ENCODE measurements around the gene CELF1. TPM values are rescaled to one million over a fixed set of nuclear protein-coding genes. Genes with fewer than 3 reads are reported as not detected.

The CELF1 gene
- total and polyA plus RNA-seq, 2 of the 13 experiments (the other 11 are each of a cell fraction or from before 2014, with no cell fraction given): 69.0 to 80.1 TPM

GRCh38 chr11:47589977-47590861 lies 37.3 kb upstream of the CELF1 start:
- FAIRE-seq: no peak
- H3K9me3 ChIP-seq (ENCODE audit: low read length): no peaks in the 10 kb centered on the region
- TF ChIP-seq HOXA3 (CRISPR knock-in tag; IDR thresholded peaks at IDR 0.05) (0 out of 2 replicates have a peak, but pooled peaks have one; percentile 14), ZNF713 (CRISPR knock-in tag; IDR thresholded peaks at IDR 0.05) (no peak), MATR3 (CRISPR knock-in tag; IDR thresholded peaks at IDR 0.05) (no peak), KDM1A (CRISPR knock-in tag; IDR thresholded peaks at IDR 0.05) (no peak), RNF219 (CRISPR knock-in tag; IDR thresholded peaks at IDR 0.05) (no peak), SAP130 (CRISPR knock-in tag; IDR thresholded peaks at IDR 0.05; ENCODE audit: low read depth) (no peak), SOX5 (CRISPR knock-in tag; IDR thresholded peaks at IDR 0.05; ENCODE audit: borderline replicate concordance) (no peak)
- intact Hi-C loops (cut with micrococcal nuclease; ENCODE audit: unreplicated experiment) (loop anchor here (5.0 kb wide), 1 partner anchor 523 kb away; no protein-coding TSS in a partner anchor), in situ Hi-C loops (cut with HindIII; ENCODE audit: extremely low pct_ligation_motif_present, low pct_unique_long_range_greater_than_20kb) (no loop called here)
- no peak for ATAC-seq
- 97% methylated on average over 117 of the region's 122 CpGs for WGBS (ENCODE audit: low lambda C conversion rate)
- POLR2A ChIA-PET: no interaction called here
- H3K27ac ChIP-seq (ENCODE audit: extremely low read length, insufficient read depth, low read length): no peak overlapping the region
- no peak for DNase-seq (ENCODE audit: low spot score)
- no peaks in the 10 kb centered on the region for H3K79me2 ChIP-seq (ENCODE audit: insufficient read depth, low read length)
- H3K4me2 ChIP-seq (ENCODE audit: low read depth, low read length): no peak overlapping the region
- CTCF ChIA-PET (ENCODE audit: low intra/inter-chr PET ratio, low total read pairs): no interaction called here
- H3K36me3 ChIP-seq (replicated peaks in 1 of 2; ENCODE audit: control insufficient read depth in 1 of 2, insufficient read depth in 2 of 2, low read length in 2 of 2): no peaks in the 10 kb centered on the region
- H3K27me3 ChIP-seq (ENCODE audit: control insufficient read depth in 1 of 2, insufficient read depth in 2 of 2, low read length in 2 of 2): peaks cover 2 to 24% of the 10 kb centered on the region in 2 experiments
- peaks cover 71% of the 10 kb centered on the region for H3K4me1 ChIP-seq (ENCODE audit: insufficient read depth, low read length)
- H3K9ac ChIP-seq (ENCODE audit: insufficient read depth, low read depth, low read length): no peak overlapping the region
- no TSS peak for BruUV-seq (replicated peaks)
- no peak overlapping the region for H3K4me3 ChIP-seq (replicated peaks in 1 of 3; ENCODE audit: insufficient read depth in 1 of 3, low read depth in 2 of 3, low read length in 3 of 3)
- H4K20me1 ChIP-seq (ENCODE audit: insufficient read depth, low read length): no peaks in the 10 kb centered on the region
- no peak overlapping the region for H2AFZ ChIP-seq (ENCODE audit: low read length)
